H9 (cell line): ENCODE measurements around the gene RAPSN. TPM values are rescaled to one million over a fixed set of nuclear protein-coding genes. Genes with fewer than 3 reads are reported as not detected.

Experiments
- DNase-seq: peaks from one replicate; pipeline ENCODE4 v3.0.0-alpha.2; 2017
- H2AFZ ChIP-seq: one replicate; pipeline ENCODE4 v1.6.1; 2013; ENCODE audit warnings: mild to moderate bottlenecking, low read length, control low read depth, moderate library complexity
- H2AK5ac ChIP-seq: 2 replicates; pipeline ENCODE4 v1.6.1; 2013; ENCODE audit warnings: low read length, control low read depth, mixed read lengths; ENCODE audit not compliant: insufficient read length
- H2BK120ac ChIP-seq: one replicate; pipeline ENCODE4 v1.6.1; 2013; ENCODE audit warnings: low read depth, mild to moderate bottlenecking, low read length, control low read depth, inconsistent platforms; ENCODE audit not compliant: poor library complexity, severe bottlenecking
- H2BK12ac ChIP-seq: 2 replicates; pipeline ENCODE4 v1.6.1; 2013; ENCODE audit warnings: low read length, control low read depth, mixed read lengths, low read depth; ENCODE audit not compliant: insufficient read length
- H2BK15ac ChIP-seq: 2 replicates; pipeline ENCODE4 v1.6.1; 2013; ENCODE audit warnings: low read depth, low read length, control low read depth
- H2BK20ac ChIP-seq: one replicate; pipeline ENCODE4 v1.6.1; 2013; ENCODE audit warnings: low read depth, mild to moderate bottlenecking, low read length, control low read depth, inconsistent platforms; ENCODE audit not compliant: poor library complexity, severe bottlenecking
- H2BK5ac ChIP-seq: 2 replicates; pipeline ENCODE4 v1.6.1; 2013; ENCODE audit warnings: low read length, control low read depth, mixed read lengths; ENCODE audit not compliant: insufficient read length
- H3K14ac ChIP-seq: 2 replicates; pipeline ENCODE4 v1.6.1; 2013; ENCODE audit warnings: low read length, control low read depth; ENCODE audit not compliant: insufficient read depth
- H3K18ac ChIP-seq: 2 replicates; pipeline ENCODE4 v1.6.1; 2013; ENCODE audit warnings: low read depth, mild to moderate bottlenecking, mixed read lengths, low read length, control low read depth; ENCODE audit not compliant: insufficient read length
- H3K23ac ChIP-seq: 2 replicates; pipeline ENCODE4 v1.6.1; 2013; ENCODE audit warnings: low read length, control low read depth, mixed read lengths, low read depth; ENCODE audit not compliant: insufficient read length
- H3K23me2 ChIP-seq: 2 replicates; pipeline ENCODE4 v1.6.1; 2013; ENCODE audit warnings: low read depth, mild to moderate bottlenecking, mixed read lengths, low read length, control low read depth; ENCODE audit not compliant: insufficient read length, poor library complexity, severe bottlenecking
- H3K27ac ChIP-seq: 2 replicates; pipeline ENCODE4 v1.5.1; 2013; ENCODE audit warnings: low read length, control low read depth, mixed read lengths, low read depth; ENCODE audit not compliant: insufficient read length
- H3K27me3 ChIP-seq: 2 replicates; pipeline ENCODE4 v1.6.1; 2013; ENCODE audit warnings: low read length, control low read depth, inconsistent platforms; ENCODE audit not compliant: insufficient read depth
- H3K4ac ChIP-seq: 2 replicates; pipeline ENCODE4 v1.6.1; 2013; ENCODE audit warnings: low read depth, mild to moderate bottlenecking, control low read depth, inconsistent platforms, low read length, moderate library complexity
- H3K4me1 ChIP-seq: 2 replicates; pipeline ENCODE4 v1.6.1; 2013; ENCODE audit warnings: low read length, control low read depth, inconsistent platforms; ENCODE audit not compliant: insufficient read depth
- H3K4me2 ChIP-seq: 2 replicates; pipeline ENCODE4 v1.6.1; 2013; ENCODE audit warnings: low read length, control low read depth, mixed read lengths; ENCODE audit not compliant: insufficient read length, insufficient read depth
- H3K56ac ChIP-seq: 2 replicates; pipeline ENCODE4 v1.6.1; 2013; ENCODE audit warnings: low read depth, mild to moderate bottlenecking, mixed read lengths, low read length, control low read depth; ENCODE audit not compliant: insufficient read length
- H3K79me1 ChIP-seq: 2 replicates; pipeline ENCODE4 v1.6.1; 2013; ENCODE audit warnings: low read depth, mild to moderate bottlenecking, moderate library complexity, low read length, control low read depth, inconsistent platforms; ENCODE audit not compliant: insufficient read depth, poor library complexity, severe bottlenecking
- H3K79me2 ChIP-seq: 2 replicates; pipeline ENCODE4 v1.6.1; 2013; ENCODE audit warnings: low read length, control low read depth, inconsistent platforms; ENCODE audit not compliant: insufficient read depth
- H3K9ac ChIP-seq: 2 replicates; pipeline ENCODE4 v1.6.1; 2013; ENCODE audit warnings: low read length, control low read depth, mixed read lengths; ENCODE audit not compliant: insufficient read length; ENCODE audit errors: extremely low read depth
- H3K9me3 ChIP-seq: one replicate; pipeline ENCODE4 v1.6.1; 2013; ENCODE audit warnings: low read depth, low read length, inconsistent platforms; ENCODE audit not compliant: control insufficient read depth
- H3T11ph ChIP-seq: one replicate; pipeline ENCODE4 v1.6.1; 2013; ENCODE audit warnings: mild to moderate bottlenecking, low read length, control low read depth, inconsistent platforms
- H4K20me1 ChIP-seq: one replicate; pipeline ENCODE4 v1.6.1; 2013; ENCODE audit not compliant: control insufficient read depth, insufficient read length, insufficient read depth
- H4K5ac ChIP-seq: 2 replicates; pipeline ENCODE4 v1.6.1; 2013; ENCODE audit warnings: low read depth, mild to moderate bottlenecking, mixed read lengths, low read length, control low read depth; ENCODE audit not compliant: insufficient read length
- H4K8ac ChIP-seq: replicated peaks from 2 replicates; pipeline ENCODE4 v1.6.1; 2013; ENCODE audit warnings: low read length, control low read depth, mixed read lengths, low read depth; ENCODE audit not compliant: insufficient read length
- H4K91ac ChIP-seq: 2 replicates; pipeline ENCODE4 v1.6.1; 2013; ENCODE audit warnings: low read depth, mild to moderate bottlenecking, moderate library complexity, mixed read lengths, low read length, control low read depth; ENCODE audit not compliant: insufficient read length
- H3K27ac Mint-ChIP-seq, 3 experiments: 2 replicates in 2 of 3; 3 replicates in 1 of 3; pipeline ENCODE4 v1.8.0; 2020 to 2021; ENCODE audit warnings: mixed read lengths in 3 of 3, mild to moderate bottlenecking in 1 of 3, moderate library complexity in 1 of 3
- H3K27me3 Mint-ChIP-seq: 2 replicates; pipeline ENCODE4 v1.8.0; 2021; ENCODE audit warnings: low read depth, mild to moderate bottlenecking, moderate library complexity, mixed read lengths
- H3K36me3 Mint-ChIP-seq, 3 experiments: 2 replicates in 2 of 3; 3 replicates in 1 of 3; pipeline ENCODE4 v1.8.0; 2020 to 2021; ENCODE audit warnings: low read depth in 3 of 3, mixed read lengths in 3 of 3; ENCODE audit not compliant: insufficient read depth in 1 of 3
- H3K4me1 Mint-ChIP-seq, 2 experiments: 2 replicates each; pipeline ENCODE4 v1.8.0; 2020; ENCODE audit warnings: mixed read lengths in 2 of 2
- H3K4me3 Mint-ChIP-seq, 2 experiments: 2 replicates in 1 of 2; 3 replicates in 1 of 2; pipeline ENCODE4 v1.8.0; 2020 to 2021; ENCODE audit warnings: mild to moderate bottlenecking in 2 of 2, mixed read lengths in 2 of 2, moderate library complexity in 1 of 2
- H3K9me3 Mint-ChIP-seq, 2 experiments: 2 replicates in 1 of 2; 3 replicates in 1 of 2; pipeline ENCODE4 v1.8.0; 2020; ENCODE audit warnings: mild to moderate bottlenecking in 2 of 2, mixed read lengths in 2 of 2, moderate library complexity in 1 of 2
- CTCF ChIP-seq: fragments of 200-600 bp; sonication (generic); conservative IDR thresholded peaks from 3 replicates; pipeline ENCODE4 v1.8.0; 2021; ENCODE audit warnings: antibody characterized with exemption, mild to moderate bottlenecking
- WGBS: extraction: QIAGEN DNeasy Blood & Tissue Kit; methylation state at CpG from one replicate; pipeline ENCODE4 v1.1.7; 2013; ENCODE audit warnings: missing lambda C conversion rate, low lambda C conversion rate, mixed read lengths; ENCODE audit not compliant: insufficient read length; ENCODE audit errors: extremely low coverage; 5-methylcytosine and 5-hydroxymethylcytosine counted together
- total RNA-seq: library from RNA; stranded (reverse); gene quantifications from 2 replicates; pipeline ENCODE4 v1.2.1, GENCODE V29; 2021

RAPSN gene
- total RNA-seq, 1 experiment from 2014 or later = 0.48 TPM

DNA sequence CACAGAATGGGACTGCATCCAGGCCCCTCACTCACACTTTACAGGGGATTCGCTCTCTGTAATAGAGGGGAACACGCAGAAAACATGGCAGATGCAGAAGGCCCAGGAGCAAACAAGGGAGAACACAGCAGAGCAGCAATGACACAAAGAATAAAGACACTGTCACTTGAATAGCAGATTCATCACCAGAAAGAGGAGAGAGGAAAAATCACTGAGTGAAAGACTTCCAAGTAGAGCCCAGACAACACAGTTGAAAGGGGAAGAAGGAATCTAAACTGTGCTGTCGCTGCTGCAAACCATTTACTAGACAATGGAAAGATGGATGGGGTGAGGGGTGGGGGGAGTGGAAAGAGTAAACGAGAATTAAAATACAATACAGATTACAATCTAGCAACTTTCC lies 28.8 kb upstream of the RAPSN start:
- TF ChIP-seq CTCF = no peak
- Histone ChIP-seq H2AK5ac (no peak overlapping the region), H4K5ac (no peak overlapping the region), H3K9ac (no peak overlapping the region), H3K4me2 (no peak overlapping the region), H2BK12ac (no peak overlapping the region), H4K20me1 (no peaks in the 10 kb centered on the region), H2BK20ac (no peak overlapping the region), H3K4me1 (no peaks in the 10 kb centered on the region), H3K79me1 (peaks cover 3% of the 10 kb centered on the region), H3K27me3 (no peaks in the 10 kb centered on the region), H2BK120ac (no peak overlapping the region), H3K14ac (no peak overlapping the region), H2BK15ac (no peak overlapping the region), H3K79me2 (0 out of 2 replicates have a peak, but pooled peaks cover 5% of the 10 kb centered on the region), H4K8ac (no peak overlapping the region), H2BK5ac (no peak overlapping the region), H3K18ac (no peak overlapping the region), H3K4ac (no peak overlapping the region), H3K23ac (no peak overlapping the region), H2AFZ (no peak overlapping the region), H3K56ac (no peak overlapping the region), H3T11ph (no peak overlapping the region), H4K91ac (no peak overlapping the region), H3K27ac (no peak overlapping the region), H3K9me3 (no peaks in the 10 kb centered on the region), H3K23me2 (no peaks in the 10 kb centered on the region)
- no peak for DNase-seq
- WGBS = no CpG with 5 or more reads among the region's 4 CpGs
- no peak overlapping the region; a peak in 1 of 7 replicates for H3K27ac Mint-ChIP-seq
- H3K9me3 Mint-ChIP-seq = no peaks in the 10 kb centered on the region
- no peak overlapping the region for H3K4me3 Mint-ChIP-seq
- H3K36me3 Mint-ChIP-seq = peaks cover 55 to 97% (median 81%) of the 10 kb centered on the region in 3 experiments
- no peaks in the 10 kb centered on the region for H3K27me3 Mint-ChIP-seq
- H3K4me1 Mint-ChIP-seq = no peaks in the 10 kb centered on the region
